Karpas-422 (cell line): ENCODE data around the gene EHBP1L1. TPM values are rescaled to one million over a fixed set of nuclear protein-coding genes. Genes with fewer than 3 reads are reported as not detected.

Experiments used
- DNase-seq: peaks from one replicate; pipeline ENCODE4 v3.0.0-alpha.2; 2015
- H2AFZ ChIP-seq: fragments of 200-600 bp; sonication (generic); 2 replicates; pipeline ENCODE4 v1.6.1; 2014; ENCODE audit warnings: antibody characterized with exemption, low read length, mixed read lengths
- H3K27ac ChIP-seq: fragments of 200-600 bp; sonication (generic); 2 replicates; pipeline ENCODE4 v1.5.1; 2014; ENCODE audit warnings: mild to moderate bottlenecking, low read length, moderate library complexity
- H3K27me3 ChIP-seq: fragments of 200-600 bp; sonication (generic); 2 replicates; pipeline ENCODE4 v1.6.1; 2014; ENCODE audit warnings: low read length, mixed read lengths
- H3K36me3 ChIP-seq: fragments of 200-600 bp; sonication (generic); 2 replicates; pipeline ENCODE4 v1.6.1; 2014; ENCODE audit warnings: low read length, mixed read lengths; ENCODE audit not compliant: insufficient read depth
- H3K4me1 ChIP-seq: fragments of 200-600 bp; sonication (generic); 2 replicates; pipeline ENCODE4 v1.6.1; 2014; ENCODE audit warnings: mild to moderate bottlenecking, low read length, mixed read lengths
- H3K4me2 ChIP-seq: fragments of 200-600 bp; sonication (generic); 2 replicates; pipeline ENCODE4 v1.6.1; 2014; ENCODE audit warnings: low read length, low read depth, mild to moderate bottlenecking; ENCODE audit not compliant: poor library complexity, severe bottlenecking
- H3K4me3 ChIP-seq: fragments of 200-600 bp; sonication (generic); 2 replicates; pipeline ENCODE4 v1.5.1; 2014; ENCODE audit warnings: mild to moderate bottlenecking, antibody characterized with exemption, low read length, mixed read lengths
- H3K79me2 ChIP-seq: fragments of 200-600 bp; sonication (generic); 2 replicates; pipeline ENCODE4 v1.6.1; 2014; ENCODE audit warnings: mild to moderate bottlenecking, low read length, mixed read lengths
- H3K9ac ChIP-seq: fragments of 200-600 bp; sonication (generic); 2 replicates; pipeline ENCODE4 v1.6.0; 2014; ENCODE audit warnings: low read length
- H3K9me2 ChIP-seq: fragments of 200-600 bp; sonication (generic), shearing (Covaris generic); replicated peaks from 2 replicates; pipeline ENCODE4 v1.6.0; 2014; ENCODE audit warnings: mild to moderate bottlenecking, low read length, moderate library complexity; ENCODE audit not compliant: insufficient read depth
- H3K9me3 ChIP-seq: fragments of 300-700, 200-600 bp; sonication (generic); 2 replicates; pipeline ENCODE4 v1.6.1; 2014; ENCODE audit warnings: low read length, mixed read lengths
- H4K20me1 ChIP-seq: fragments of 200-600 bp; sonication (generic); 2 replicates; pipeline ENCODE4 v1.6.1; 2014; ENCODE audit warnings: mild to moderate bottlenecking, antibody characterized with exemption, low read length, low read depth; ENCODE audit not compliant: insufficient read depth
- total RNA-seq: library from RNA; depleted of rRNA; stranded (reverse); fragments of >200 nt; shearing (Covaris generic); gene quantifications from 2 replicates; pipeline ENCODE4 v1.2.3, GENCODE V29; 2014; ENCODE audit warnings: low replicate concordance

The EHBP1L1 gene
- total RNA-seq, 1 experiment from 2014 or later = 19.9 TPM

- Histone ChIP-seq H3K27me3 (no peaks in the 10 kb centered on the region), H3K36me3 (no peaks in the 10 kb centered on the region), H3K9me3 (no peaks in the 10 kb centered on the region), H3K4me3 (no peak overlapping the region), H3K4me1 (peaks cover 13% of the 10 kb centered on the region), H4K20me1 (no peaks in the 10 kb centered on the region), H3K4me2 (no peak overlapping the region), H3K9ac (no peak overlapping the region), H3K79me2 (no peaks in the 10 kb centered on the region), H3K9me2 (no peaks in the 10 kb centered on the region), H3K27ac (no peak overlapping the region), H2AFZ (no peak overlapping the region)
- DNase-seq = peak; percentile 81
Measured at GRCh38 chr11:65551572-65552387, 24.1 kb upstream of the EHBP1L1 start.

GRCh38 chr11:65552388-65552951 is 23.4 kb upstream of the EHBP1L1 start:
- no peaks in the 10 kb centered on the region for H3K36me3 ChIP-seq
- no peak overlapping the region for H3K4me3 ChIP-seq
- H3K27ac ChIP-seq = no peak overlapping the region
- H3K9ac ChIP-seq = no peak overlapping the region
- H3K9me3 ChIP-seq = no peaks in the 10 kb centered on the region
- H2AFZ ChIP-seq = no peak overlapping the region
- no peaks in the 10 kb centered on the region for H3K79me2 ChIP-seq
- H4K20me1 ChIP-seq = no peaks in the 10 kb centered on the region
- H3K4me2 ChIP-seq = no peak overlapping the region
- no peak for DNase-seq
- no peaks in the 10 kb centered on the region for H3K9me2 ChIP-seq
- H3K4me1 ChIP-seq = peaks cover 11% of the 10 kb centered on the region; the same call in 1 of the 2 replicates
- no peaks in the 10 kb centered on the region for H3K27me3 ChIP-seq

- Histone ChIP-seq H3K4me3 (no peak overlapping the region), H3K79me2 (no peaks in the 10 kb centered on the region), H3K27ac (no peak overlapping the region), H3K36me3 (no peaks in the 10 kb centered on the region), H3K9me2 (no peaks in the 10 kb centered on the region), H3K9ac (no peak overlapping the region), H2AFZ (no peak overlapping the region), H3K27me3 (no peaks in the 10 kb centered on the region), H4K20me1 (no peaks in the 10 kb centered on the region), H3K4me2 (no peak overlapping the region), H3K9me3 (no peaks in the 10 kb centered on the region), H3K4me1 (peaks cover 17% of the 10 kb centered on the region)
- DNase-seq = peak; percentile 78
Measured at GRCh38 chr11:65553301-65554001, 22.4 kb upstream of the EHBP1L1 start.

- H3K79me2 ChIP-seq = no peaks in the 10 kb centered on the region
Measured at GRCh38 chr11:65554057-65554818, 21.6 kb upstream of the EHBP1L1 start.

GRCh38 chr11:65554842-65555430 is 20.9 kb upstream of the EHBP1L1 start:
- H3K4me2 ChIP-seq = no peak overlapping the region
- H3K9me3 ChIP-seq = no peaks in the 10 kb centered on the region
- no peak overlapping the region for H3K27ac ChIP-seq
- no peaks in the 10 kb centered on the region for H4K20me1 ChIP-seq
- no peak for DNase-seq
- no peaks in the 10 kb centered on the region for H3K27me3 ChIP-seq
- peaks cover 20% of the 10 kb centered on the region for H3K4me1 ChIP-seq
- H3K9me2 ChIP-seq = no peaks in the 10 kb centered on the region
- no peak overlapping the region for H2AFZ ChIP-seq
- no peak overlapping the region for H3K4me3 ChIP-seq
- H3K9ac ChIP-seq = no peak overlapping the region
- H3K36me3 ChIP-seq = no peaks in the 10 kb centered on the region
- no peaks in the 10 kb centered on the region for H3K79me2 ChIP-seq

More at GRCh38 chr11:65554057-65554818, 21.6 kb upstream of the EHBP1L1 start:
- H3K27ac ChIP-seq = no peak overlapping the region
- H2AFZ ChIP-seq = no peak overlapping the region
- H3K4me3 ChIP-seq = no peak overlapping the region
- no peaks in the 10 kb centered on the region for H3K27me3 ChIP-seq
- H3K9me3 ChIP-seq = no peaks in the 10 kb centered on the region
- no peak overlapping the region for H3K4me2 ChIP-seq
- no peaks in the 10 kb centered on the region for H4K20me1 ChIP-seq
- no peak for DNase-seq
- peaks cover 20% of the 10 kb centered on the region for H3K4me1 ChIP-seq
- no peaks in the 10 kb centered on the region for H3K9me2 ChIP-seq
- H3K36me3 ChIP-seq = no peaks in the 10 kb centered on the region
- no peak overlapping the region for H3K9ac ChIP-seq

- Histone ChIP-seq H3K4me3 (no peak overlapping the region), H2AFZ (no peak overlapping the region), H3K79me2 (no peaks in the 10 kb centered on the region), H3K9ac (no peak overlapping the region), H3K27ac (no peak overlapping the region), H3K27me3 (no peaks in the 10 kb centered on the region), H3K9me3 (no peaks in the 10 kb centered on the region), H3K9me2 (no peaks in the 10 kb centered on the region), H3K4me1 (peaks cover 21% of the 10 kb centered on the region), H3K4me2 (no peak overlapping the region), H4K20me1 (no peaks in the 10 kb centered on the region), H3K36me3 (no peaks in the 10 kb centered on the region)
- no peak for DNase-seq
Measured at GRCh38 chr11:65555693-65556231, 20.1 kb upstream of the EHBP1L1 start.

GRCh38 chr11:65556470-65557279 is 19.2 kb upstream of the EHBP1L1 start:
- no peak overlapping the region for H3K4me2 ChIP-seq
- H3K27me3 ChIP-seq = no peaks in the 10 kb centered on the region
- no peak overlapping the region for H2AFZ ChIP-seq
- DNase-seq = no peak
- no peaks in the 10 kb centered on the region for H3K79me2 ChIP-seq
- H3K27ac ChIP-seq = no peak overlapping the region
- no peak overlapping the region for H3K4me3 ChIP-seq
- no peaks in the 10 kb centered on the region for H4K20me1 ChIP-seq
- no peaks in the 10 kb centered on the region for H3K9me2 ChIP-seq
- H3K9ac ChIP-seq = no peak overlapping the region
- H3K36me3 ChIP-seq = no peaks in the 10 kb centered on the region
- no peaks in the 10 kb centered on the region for H3K9me3 ChIP-seq
- H3K4me1 ChIP-seq = peaks cover 22% of the 10 kb centered on the region
